A673 (cell line): ENCODE data around the gene REELD1. TPM values are rescaled to one million over a fixed set of nuclear protein-coding genes. Genes with fewer than 3 reads are reported as not detected.

Experiments
- Bru-seq: library from RNA; stranded (reverse); fragments of 400-500 nt; gene quantifications from one replicate; lab custom pipeline; 2021; lab: Mats Ljungman, UMichigan
- BruChase-seq, 2 experiments: library from RNA; stranded (reverse); fragments of 400-500 nt; gene quantifications; one replicate each; lab custom pipeline; 2021; lab: Mats Ljungman, UMichigan
- BruUV-seq: library from RNA; stranded (reverse); fragments of 400-500 nt; replicated peaks from 2 replicates; lab custom pipeline; 2021; lab: Mats Ljungman, UMichigan
- CTCF ChIA-PET: fragments of 300-600 bp; sonication (Branson Sonifier 250); formaldehyde crosslinking; loops from one replicate; lab custom pipeline; 2022; ENCODE audit warnings: antibody characterized with exemption; lab: Charles Lee
- POLR2A ChIA-PET: fragments of 300-600 bp; sonication (Branson Sonifier 250); formaldehyde crosslinking; loops from one replicate; lab custom pipeline; 2022; ENCODE audit warnings: antibody characterized with exemption; ENCODE audit not compliant: low non-redundant PET; lab: Charles Lee
- DNase-seq: peaks from one replicate; pipeline ENCODE4 v3.0.0-alpha.2; 2015; ENCODE audit warnings: low spot score
- H3K27ac ChIP-seq: fragments of 200-600 bp; sonication (generic); 2 replicates; pipeline ENCODE4 v1.5.1; 2016; ENCODE audit warnings: mixed run types, low read depth, mild to moderate bottlenecking, mixed read lengths, antibody characterized with exemption, low read length; ENCODE audit not compliant: poor library complexity, severe bottlenecking
- H3K27me3 ChIP-seq: fragments of 200-600 bp; sonication (generic); replicated peaks from 2 replicates; pipeline ENCODE4 v1.6.1; 2017; ENCODE audit warnings: mixed run types, low read depth, mild to moderate bottlenecking, mixed read lengths, antibody characterized with exemption, low read length; ENCODE audit not compliant: insufficient read depth, poor library complexity
- H3K36me3 ChIP-seq: fragments of 200-600 bp; sonication (generic); 2 replicates; pipeline ENCODE4 v1.6.1; 2016; ENCODE audit warnings: mixed run types, mild to moderate bottlenecking, mixed read lengths, antibody characterized with exemption, low read length; ENCODE audit not compliant: insufficient read depth, poor library complexity, severe bottlenecking
- H3K4me1 ChIP-seq: fragments of 200-600 bp; sonication (generic); 2 replicates; pipeline ENCODE4 v1.6.1; 2017; ENCODE audit warnings: mixed run types, mild to moderate bottlenecking, mixed read lengths, antibody characterized with exemption, low read length; ENCODE audit not compliant: insufficient read depth, poor library complexity, severe bottlenecking
- H3K4me3 ChIP-seq: fragments of 200-600 bp; sonication (generic); 2 replicates; pipeline ENCODE4 v1.5.1; 2016; ENCODE audit warnings: low read depth, mixed run types, mild to moderate bottlenecking, mixed read lengths, low read length; ENCODE audit not compliant: poor library complexity, severe bottlenecking
- H3K9me3 ChIP-seq: fragments of 200-600 bp; sonication (generic); 2 replicates; pipeline ENCODE4 v1.6.1; 2016; ENCODE audit warnings: mixed run types, low read depth, mild to moderate bottlenecking, mixed read lengths, antibody characterized with exemption, low read length; ENCODE audit not compliant: poor library complexity, severe bottlenecking
- EZH2 ChIP-seq: fragments of 200-600 bp; sonication (generic); IDR thresholded peaks from 2 replicates; pipeline ENCODE4 v1.6.1; 2017; ENCODE audit warnings: borderline replicate concordance, low read depth, mild to moderate bottlenecking, mixed read lengths, antibody characterized with exemption, low read length; ENCODE audit not compliant: poor library complexity, severe bottlenecking
- intact Hi-C: fragments of 100-400 bp; cut with micrococcal nuclease; formaldehyde crosslinking; loops from one replicate; pipeline ENCODE4 v1.10.0; 2022; ENCODE audit not compliant: unreplicated experiment
- long read RNA-seq: library from polyadenylated mRNA; stranded (forward); transcript quantifications from one replicate; pipeline ENCODE4 v2.0.0, GENCODE V29; 2022
- total RNA-seq: library from RNA; stranded (reverse); gene quantifications from 2 replicates; pipeline ENCODE4 v1.2.3, GENCODE V29; 2021
- TF ChIP-seq, protein P1 (sequence below): fragments of 300-800, 200-600 bp; sonication (generic); conservative IDR thresholded peaks from 2 replicates; pipeline ENCODE4 v1.5.1; 2017; ENCODE audit warnings: low read depth, mild to moderate bottlenecking, antibody characterized with exemption, low read length, moderate library complexity, mixed read lengths

The REELD1 gene
- total RNA-seq = not detected in 2 replicates
- percentile 23 among the genes with signal in this experiment for Bru-seq, nascent RNA
- BruChase-seq, experiment 1, labeled RNA remaining after a 2-hour chase = percentile 21 among the genes with signal in this experiment
- BruChase-seq, experiment 2, labeled RNA remaining after a 6-hour chase = percentile 24 among the genes with signal in this experiment
- long read RNA-seq = 0 reads

DNA sequence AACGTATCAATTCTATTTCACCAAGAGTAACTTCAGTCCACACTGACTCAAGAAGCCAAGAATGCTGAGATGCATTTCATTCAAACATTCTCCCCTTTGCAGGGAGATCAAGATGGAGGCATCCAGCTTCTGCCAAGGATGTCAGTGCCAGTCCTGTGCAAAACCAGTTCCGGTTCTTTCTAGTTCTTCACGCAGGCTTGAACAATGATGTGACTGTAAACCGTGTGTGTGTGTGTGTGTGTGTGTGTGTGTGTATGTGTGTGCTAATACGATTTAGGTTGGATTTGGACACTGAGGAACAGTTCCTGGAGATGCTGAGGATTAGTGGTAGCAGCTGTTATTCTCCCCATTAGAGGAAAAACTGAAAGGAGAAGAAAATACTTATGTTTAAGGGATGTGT, at the start of gene REELD1:
TSS of gene REELD1 (plus strand) at position 301 of the 400 bp plus-strand sequence. CDS start 2,415 bp downstream, outside the sequence.
- H3K9me3 ChIP-seq = no peaks in the 10 kb centered on the region
- no peaks in the 10 kb centered on the region for H3K36me3 ChIP-seq
- CTCF ChIA-PET = no interaction called here
- intact Hi-C loops = no loop called here
- H3K27me3 ChIP-seq = no peaks in the 10 kb centered on the region
- H3K27ac ChIP-seq = no peak within 1 kb of the TSS
- no peak within 1 kb of the TSS for H3K4me3 ChIP-seq
- TF ChIP-seq EZH2 = no peak
- TF ChIP-seq, protein P1, sequence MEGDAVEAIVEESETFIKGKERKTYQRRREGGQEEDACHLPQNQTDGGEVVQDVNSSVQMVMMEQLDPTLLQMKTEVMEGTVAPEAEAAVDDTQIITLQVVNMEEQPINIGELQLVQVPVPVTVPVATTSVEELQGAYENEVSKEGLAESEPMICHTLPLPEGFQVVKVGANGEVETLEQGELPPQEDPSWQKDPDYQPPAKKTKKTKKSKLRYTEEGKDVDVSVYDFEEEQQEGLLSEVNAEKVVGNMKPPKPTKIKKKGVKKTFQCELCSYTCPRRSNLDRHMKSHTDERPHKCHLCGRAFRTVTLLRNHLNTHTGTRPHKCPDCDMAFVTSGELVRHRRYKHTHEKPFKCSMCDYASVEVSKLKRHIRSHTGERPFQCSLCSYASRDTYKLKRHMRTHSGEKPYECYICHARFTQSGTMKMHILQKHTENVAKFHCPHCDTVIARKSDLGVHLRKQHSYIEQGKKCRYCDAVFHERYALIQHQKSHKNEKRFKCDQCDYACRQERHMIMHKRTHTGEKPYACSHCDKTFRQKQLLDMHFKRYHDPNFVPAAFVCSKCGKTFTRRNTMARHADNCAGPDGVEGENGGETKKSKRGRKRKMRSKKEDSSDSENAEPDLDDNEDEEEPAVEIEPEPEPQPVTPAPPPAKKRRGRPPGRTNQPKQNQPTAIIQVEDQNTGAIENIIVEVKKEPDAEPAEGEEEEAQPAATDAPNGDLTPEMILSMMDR = no peak
- DNase-seq = no peak
- no TSS peak for BruUV-seq
- POLR2A ChIA-PET = no interaction called here
- H3K4me1 ChIP-seq = no peaks in the 10 kb centered on the region

DNA sequence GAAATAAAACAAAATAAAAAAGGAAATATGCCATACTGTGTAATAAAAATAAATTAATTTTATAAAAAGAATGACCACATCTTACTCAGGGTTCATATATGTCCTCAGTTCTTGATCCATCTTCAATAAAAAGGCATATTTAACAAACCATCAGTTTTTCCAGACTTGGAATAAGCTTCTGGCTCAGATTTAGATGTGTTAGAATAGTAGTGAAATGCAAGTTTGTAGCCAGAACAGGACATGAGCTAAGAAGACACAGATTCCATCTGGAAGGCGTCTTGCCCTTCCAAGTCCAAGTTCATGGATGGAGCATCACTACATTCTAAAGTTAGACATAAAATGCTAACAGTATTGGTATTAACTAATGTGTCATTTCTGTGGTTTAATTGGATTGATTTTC, 49.1 kb upstream of the REELD1 start:
- intact Hi-C loops = no loop called here
- Histone ChIP-seq H3K4me3 (no peak overlapping the region), H3K36me3 (no peaks in the 10 kb centered on the region), H3K9me3 (peaks cover 8% of the 10 kb centered on the region), H3K27ac (no peak overlapping the region), H3K4me1 (no peaks in the 10 kb centered on the region), H3K27me3 (no peaks in the 10 kb centered on the region)
- TF ChIP-seq, protein P1 = no peak
- no peak for TF ChIP-seq EZH2
- BruUV-seq = no TSS peak
- no peak for DNase-seq
- ChIA-PET CTCF (no interaction called here), POLR2A (no interaction called here)

DNA sequence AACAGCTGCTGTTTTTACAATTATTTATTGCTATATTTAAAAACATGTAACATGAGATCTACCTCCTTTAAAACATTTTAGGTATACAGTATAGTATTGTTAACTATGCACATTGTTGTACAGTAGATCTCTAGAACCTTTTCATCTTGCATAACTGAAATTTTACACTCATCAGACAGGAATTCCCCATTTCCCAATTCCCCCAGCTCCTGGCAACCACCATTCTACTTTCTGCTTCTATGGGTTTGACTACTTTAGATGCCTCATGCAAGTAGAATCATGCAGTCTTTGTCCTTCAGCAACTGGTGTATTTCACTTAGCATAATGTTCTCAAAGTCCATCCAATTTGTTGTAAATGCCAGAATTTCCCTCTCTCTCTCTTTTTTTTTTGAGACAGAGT, 48.5 kb upstream of the REELD1 start:
- CTCF ChIA-PET = no interaction called here
- Histone ChIP-seq H3K9me3 (peaks cover 8% of the 10 kb centered on the region), H3K27ac (no peak overlapping the region), H3K4me1 (no peaks in the 10 kb centered on the region), H3K4me3 (no peak overlapping the region), H3K36me3 (no peaks in the 10 kb centered on the region), H3K27me3 (no peaks in the 10 kb centered on the region)
- TF ChIP-seq, protein P1 = no peak
- no peak for TF ChIP-seq EZH2
- BruUV-seq = no TSS peak
- intact Hi-C loops = no loop called here
- POLR2A ChIA-PET = no interaction called here
- DNase-seq = no peak
